ENCODE data around the gene DLX6. TPM values are rescaled to one million over a fixed set of nuclear protein-coding genes. Genes with fewer than 3 reads are reported as not detected.

DLX6 gene
- total RNA-seq, 3 donors from 2014 or later (not counting 1 experiment from before 2014, with no cell fraction given), result not detected

DNA sequence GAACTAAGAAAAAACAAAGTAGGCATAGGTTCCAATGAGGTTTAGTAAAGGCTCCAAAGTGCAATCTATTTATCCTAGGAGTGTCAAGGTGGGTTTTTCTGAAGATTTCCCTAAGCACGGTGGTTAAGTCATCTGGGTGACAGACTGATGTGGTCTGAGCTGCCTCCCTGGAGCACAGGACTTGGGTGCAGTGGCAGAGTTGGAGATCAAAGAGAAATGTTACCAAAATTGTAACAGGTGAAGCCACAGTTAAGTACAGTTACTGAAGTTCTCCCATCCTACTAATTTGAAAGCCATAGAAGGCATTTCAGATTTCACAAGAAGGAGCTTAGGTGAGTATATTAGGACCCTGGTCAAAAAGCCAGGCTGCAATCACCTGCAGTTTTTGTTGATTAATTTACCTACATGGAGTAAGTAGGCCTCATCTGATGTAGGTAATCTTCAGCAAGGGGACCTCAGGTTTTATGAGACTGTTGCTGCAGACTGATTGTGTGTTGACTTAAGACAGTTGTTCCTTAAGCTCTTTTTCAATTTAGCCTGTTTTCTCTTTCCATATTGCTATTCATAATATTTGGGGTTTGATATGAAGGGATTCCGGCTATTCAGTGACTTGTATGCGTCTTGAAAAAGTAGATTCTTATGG lies 3.0 kb downstream of the DLX6 start:
- Histone ChIP-seq H3K4me3 (ENCODE audit: low read length) (no peak overlapping the region), H3K4me1 (ENCODE audit: control insufficient read depth, insufficient read depth, low read length) (peaks cover 25% of the 10 kb centered on the region), H3K9me3 (ENCODE audit: control insufficient read depth, insufficient read depth, low read length) (no peaks in the 10 kb centered on the region), H3K36me3 (ENCODE audit: control insufficient read depth, insufficient read depth, low read length) (no peaks in the 10 kb centered on the region), H3K27ac (ENCODE audit: low read length) (no peak overlapping the region), H3K27me3 (ENCODE audit: control insufficient read depth, insufficient read depth, low read length) (peaks cover 79% of the 10 kb centered on the region)
- TF ChIP-seq, protein P1, sequence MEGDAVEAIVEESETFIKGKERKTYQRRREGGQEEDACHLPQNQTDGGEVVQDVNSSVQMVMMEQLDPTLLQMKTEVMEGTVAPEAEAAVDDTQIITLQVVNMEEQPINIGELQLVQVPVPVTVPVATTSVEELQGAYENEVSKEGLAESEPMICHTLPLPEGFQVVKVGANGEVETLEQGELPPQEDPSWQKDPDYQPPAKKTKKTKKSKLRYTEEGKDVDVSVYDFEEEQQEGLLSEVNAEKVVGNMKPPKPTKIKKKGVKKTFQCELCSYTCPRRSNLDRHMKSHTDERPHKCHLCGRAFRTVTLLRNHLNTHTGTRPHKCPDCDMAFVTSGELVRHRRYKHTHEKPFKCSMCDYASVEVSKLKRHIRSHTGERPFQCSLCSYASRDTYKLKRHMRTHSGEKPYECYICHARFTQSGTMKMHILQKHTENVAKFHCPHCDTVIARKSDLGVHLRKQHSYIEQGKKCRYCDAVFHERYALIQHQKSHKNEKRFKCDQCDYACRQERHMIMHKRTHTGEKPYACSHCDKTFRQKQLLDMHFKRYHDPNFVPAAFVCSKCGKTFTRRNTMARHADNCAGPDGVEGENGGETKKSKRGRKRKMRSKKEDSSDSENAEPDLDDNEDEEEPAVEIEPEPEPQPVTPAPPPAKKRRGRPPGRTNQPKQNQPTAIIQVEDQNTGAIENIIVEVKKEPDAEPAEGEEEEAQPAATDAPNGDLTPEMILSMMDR (IDR thresholded peaks at IDR 0.05), result no peak
- Mint-ChIP-seq H3K4me3 (no peak overlapping the region), H3K27me3 (ENCODE audit: low read depth in 2 of 2) (peaks cover 62 to 80% of the 10 kb centered on the region in 2 donors), H3K36me3 (peaks cover 16% of the 10 kb centered on the region), H3K9me3 (no peaks in the 10 kb centered on the region), H3K4me1 (peaks cover 0 to 14% of the 10 kb centered on the region in 2 donors), H3K27ac (no peak overlapping the region)
- ATAC-seq (no peak), DNase-seq (no peak)
- 69% methylated on average over 1 of the region's 3 CpGs for WGBS (ENCODE audit: insufficient coverage)
- intact Hi-C loops (cut with micrococcal nuclease), result no loop called here

DNA sequence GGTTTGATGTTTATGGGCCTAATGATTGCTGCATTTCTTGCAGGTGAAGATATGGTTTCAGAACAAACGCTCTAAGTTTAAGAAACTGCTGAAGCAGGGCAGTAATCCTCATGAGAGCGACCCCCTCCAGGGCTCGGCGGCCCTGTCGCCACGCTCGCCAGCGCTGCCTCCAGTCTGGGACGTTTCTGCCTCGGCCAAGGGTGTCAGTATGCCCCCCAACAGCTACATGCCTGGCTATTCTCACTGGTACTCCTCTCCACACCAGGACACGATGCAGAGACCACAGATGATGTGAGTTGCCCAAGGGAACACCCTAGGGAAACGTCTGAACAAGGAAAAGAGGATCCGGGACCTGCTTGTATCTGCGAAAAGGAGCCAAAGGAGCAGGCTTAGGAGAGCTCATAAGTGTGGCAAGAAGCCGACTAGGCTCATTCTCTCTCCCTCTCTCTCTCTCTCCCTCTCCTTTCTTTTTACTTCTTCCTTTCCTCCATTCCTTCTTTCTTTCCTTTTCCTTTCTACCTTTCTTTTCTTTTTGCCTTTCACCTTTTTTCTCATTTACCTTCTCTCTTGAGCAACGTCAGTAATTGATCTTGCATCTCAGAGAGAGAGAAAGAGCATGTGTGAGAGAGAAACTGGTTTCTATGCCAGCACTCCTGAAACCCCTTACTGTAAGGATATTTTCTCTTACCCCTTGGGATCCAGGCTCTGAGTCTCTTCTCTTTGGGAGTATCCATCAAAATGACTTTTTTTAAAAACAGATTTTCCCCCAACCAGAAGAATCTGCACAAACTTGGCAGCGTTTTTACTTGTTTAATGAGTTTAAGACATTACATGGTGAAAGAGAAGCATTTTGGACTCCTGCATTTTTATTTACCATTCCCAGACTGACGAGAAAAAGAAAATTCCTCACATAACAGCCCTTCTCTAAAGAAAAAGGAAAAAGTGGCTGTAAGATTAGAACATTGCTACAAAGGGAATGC lies 4.7 kb downstream of the DLX6 start:
- no peaks in the 10 kb centered on the region for H3K36me3 ChIP-seq (ENCODE audit: control insufficient read depth, insufficient read depth, low read length)
- H3K4me1 ChIP-seq (ENCODE audit: control insufficient read depth, insufficient read depth, low read length), result peaks cover 14% of the 10 kb centered on the region
- no peak overlapping the region for H3K27ac ChIP-seq (ENCODE audit: low read length)
- no peak overlapping the region for H3K4me3 ChIP-seq (ENCODE audit: low read length)
- Mint-ChIP-seq H3K4me1 (peaks cover 0 to 10% of the 10 kb centered on the region in 2 donors), H3K36me3 (peaks cover 16% of the 10 kb centered on the region), H3K27me3 (ENCODE audit: low read depth in 2 of 2) (peaks cover 67 to 84% of the 10 kb centered on the region in 2 donors), H3K4me3 (no peak overlapping the region), H3K27ac (no peak overlapping the region), H3K9me3 (no peaks in the 10 kb centered on the region)
- intact Hi-C loops (cut with micrococcal nuclease), result no loop called here
- WGBS (ENCODE audit: insufficient coverage), result 13% methylated on average over 16 of the region's 18 CpGs
- peaks cover 73% of the 10 kb centered on the region for H3K27me3 ChIP-seq (ENCODE audit: control insufficient read depth, insufficient read depth, low read length)
- no peaks in the 10 kb centered on the region for H3K9me3 ChIP-seq (ENCODE audit: control insufficient read depth, insufficient read depth, low read length)
- DNase-seq (no peak), ATAC-seq (no peak)
- TF ChIP-seq, protein P1 (IDR thresholded peaks at IDR 0.05), result no peak

DNA sequence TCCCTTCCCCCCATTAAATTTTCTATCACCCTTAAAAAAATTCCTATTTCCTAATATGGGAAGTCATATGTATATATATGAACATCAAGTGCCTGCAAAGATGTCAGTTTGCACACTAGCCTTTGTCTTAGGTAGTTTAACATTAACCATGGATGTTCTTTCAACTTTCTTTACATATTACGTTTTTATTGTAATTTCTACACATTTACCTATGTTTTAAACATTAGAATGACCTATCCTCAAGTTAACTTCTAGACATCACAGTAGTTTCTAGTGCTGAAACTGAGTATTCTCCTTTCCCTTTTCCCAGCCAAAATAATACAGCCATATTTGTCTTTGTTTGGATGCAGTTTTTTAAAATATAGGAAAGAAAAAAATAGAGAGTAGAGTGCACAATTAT lies 5.8 kb downstream of the DLX6 start:
- Histone ChIP-seq H3K4me3 (ENCODE audit: low read length) (no peak overlapping the region), H3K27me3 (ENCODE audit: control insufficient read depth, insufficient read depth, low read length) (peaks cover 74% of the 10 kb centered on the region), H3K27ac (ENCODE audit: low read length) (no peak overlapping the region), H3K9me3 (ENCODE audit: control insufficient read depth, insufficient read depth, low read length) (no peaks in the 10 kb centered on the region), H3K36me3 (ENCODE audit: control insufficient read depth, insufficient read depth, low read length) (no peaks in the 10 kb centered on the region), H3K4me1 (ENCODE audit: control insufficient read depth, insufficient read depth, low read length) (peaks cover 6% of the 10 kb centered on the region)
- Mint-ChIP-seq H3K4me1 (peaks cover 0 to 9% of the 10 kb centered on the region in 2 donors), H3K36me3 (peaks cover 23% of the 10 kb centered on the region), H3K27ac (no peak overlapping the region), H3K9me3 (no peaks in the 10 kb centered on the region), H3K4me3 (no peak overlapping the region), H3K27me3 (ENCODE audit: low read depth in 2 of 2) (peaks cover 76 to 94% of the 10 kb centered on the region in 2 donors)
- intact Hi-C loops (cut with micrococcal nuclease), result no loop called here
- 0% methylated on average over 1 of the region's 1 CpG for WGBS (ENCODE audit: insufficient coverage)
- ATAC-seq (no peak), DNase-seq (no peak)
- TF ChIP-seq, protein P1 (IDR thresholded peaks at IDR 0.05), result no peak

All from natural killer cell (primary cell).